GM19395 (cell line): ENCODE data around the gene ADAMTS17.
"Not testable (repeated sequence)": the region's sequence is repeated elsewhere in the genome, so short reads cannot be mapped to it uniquely, and the experiment has no call there.

ENCODE experiments used
- ATAC-seq: cut with Tn5 transposase; IDR thresholded peaks from one replicate; pipeline ENCODE4 v1.9.1; 2021; ENCODE audit warnings: mild to moderate bottlenecking, moderate library complexity; ENCODE audit not compliant: unreplicated experiment

Gene ADAMTS17

GRCh38 chr15:100097342-100098127 is 244.2 kb downstream of the ADAMTS17 start:
- ATAC-seq, result no peak

- ATAC-seq, result no peak
These were observed 245.1 kb downstream of the ADAMTS17 start for GRCh38 chr15:100096700-100097099.

- no peak for ATAC-seq
These were observed 245.6 kb downstream of the ADAMTS17 start for GRCh38 chr15:100096248-100096600.

GRCh38 chr15:100095541-100096247 is 246.1 kb downstream of the ADAMTS17 start:
- ATAC-seq, result no peak

GRCh38 chr15:100094127-100094510 is 247.7 kb downstream of the ADAMTS17 start:
- ATAC-seq, result no peak

- ATAC-seq, result no peak
These were observed 248.3 kb downstream of the ADAMTS17 start for GRCh38 chr15:100093211-100094126.

GRCh38 chr15:100092034-100092433 is 249.7 kb downstream of the ADAMTS17 start:
- no peak for ATAC-seq

GRCh38 chr15:100090411-100090810 is 251.4 kb downstream of the ADAMTS17 start:
- no peak for ATAC-seq

- ATAC-seq, result not testable (repeated sequence)
These were observed 257.5 kb downstream of the ADAMTS17 start for GRCh38 chr15:100084042-100084821.

GRCh38 chr15:100083572-100083971 is 258.2 kb downstream of the ADAMTS17 start:
- ATAC-seq, result no peak

- ATAC-seq, result no peak
These were observed 258.9 kb downstream of the ADAMTS17 start for GRCh38 chr15:100082761-100083402.

GRCh38 chr15:100081454-100081853 is 260.3 kb downstream of the ADAMTS17 start:
- ATAC-seq, result no peak

GRCh38 chr15:100078511-100079220 is 263.1 kb downstream of the ADAMTS17 start:
- ATAC-seq, result no peak

GRCh38 chr15:100075229-100075628 is 266.5 kb downstream of the ADAMTS17 start:
- ATAC-seq, result no peak

- no peak for ATAC-seq
These were observed 267.8 kb downstream of the ADAMTS17 start for GRCh38 chr15:100073982-100074381.

GRCh38 chr15:100066521-100067280 is 275.1 kb downstream of the ADAMTS17 start:
- not testable (repeated sequence) for ATAC-seq

GRCh38 chr15:100061944-100062343 is 279.8 kb downstream of the ADAMTS17 start:
- ATAC-seq, result no peak

GRCh38 chr15:100060276-100060926 is 281.4 kb downstream of the ADAMTS17 start:
- ATAC-seq, result no peak
